GM12801 (cell line): ENCODE results near the gene NATD1.

Experiments used
- CTCF ChIP-seq: IDR thresholded peaks from one replicate; pipeline ENCODE4 v1.5.1; 2011; ENCODE audit warnings: control low read depth; ENCODE audit not compliant: insufficient read length; ENCODE audit errors: extremely low read depth

NATD1 gene

GRCh38 chr17:21268596-21269188 is 15.5 kb upstream of the NATD1 start:
- no peak for TF ChIP-seq CTCF

- TF ChIP-seq CTCF = no peak
These were observed 10.2 kb upstream of the NATD1 start for GRCh38 chr17:21263376-21263775.

- TF ChIP-seq CTCF = no peak
These were observed 9.2 kb upstream of the NATD1 start for GRCh38 chr17:21262259-21262993.

- no peak for TF ChIP-seq CTCF
These were observed 5.4 kb upstream of the NATD1 start for GRCh38 chr17:21258593-21258992.

GRCh38 chr17:21253646-21254441 is 634 bp upstream of the NATD1 start:
- no peak for TF ChIP-seq CTCF

GRCh38 chr17:21252289-21252795 is 868 bp downstream of the NATD1 start:
- TF ChIP-seq CTCF = no peak

GRCh38 chr17:21251337-21252010 is 1.7 kb downstream of the NATD1 start:
- no peak for TF ChIP-seq CTCF
